Endodermal cell (in vitro differentiated cells): ENCODE data around the gene GNAQ. TPM values are rescaled to one million over a fixed set of nuclear protein-coding genes. Genes with fewer than 3 reads are reported as not detected.

Experiments
- DNase-seq: peaks from one replicate; pipeline ENCODE4 v3.0.0-alpha.2; 2017
- H3K27ac ChIP-seq: 2 replicates; pipeline ENCODE4 v1.5.1; 2013; ENCODE audit warnings: mild to moderate bottlenecking, low read depth, low read length, moderate library complexity
- H3K27me3 ChIP-seq: 2 replicates; pipeline ENCODE4 v1.6.1; 2013; ENCODE audit warnings: mild to moderate bottlenecking, low read length, moderate library complexity; ENCODE audit not compliant: insufficient read depth, control insufficient read depth, poor library complexity, severe bottlenecking
- H3K36me3 ChIP-seq: 2 replicates; pipeline ENCODE4 v1.7.0; 2013; ENCODE audit warnings: mild to moderate bottlenecking, low read length, moderate library complexity; ENCODE audit not compliant: control insufficient read depth, insufficient read depth
- H3K4me1 ChIP-seq: one replicate; pipeline ENCODE4 v1.7.0; 2013; ENCODE audit warnings: low read length; ENCODE audit not compliant: control insufficient read depth, insufficient read depth
- H3K4me3 ChIP-seq: 2 replicates; pipeline ENCODE4 v1.5.1; 2013; ENCODE audit warnings: mild to moderate bottlenecking, low read length, moderate library complexity
- H3K9ac ChIP-seq: 2 replicates; pipeline ENCODE4 v1.6.1; 2013; ENCODE audit warnings: mild to moderate bottlenecking, low read length, moderate library complexity; ENCODE audit not compliant: poor library complexity, severe bottlenecking; ENCODE audit errors: extremely low read depth
- H3K9me3 ChIP-seq: 2 replicates; pipeline ENCODE4 v1.6.1; 2013; ENCODE audit warnings: mild to moderate bottlenecking, low read length, moderate library complexity; ENCODE audit not compliant: control insufficient read depth
- H3K27ac Mint-ChIP-seq: 2 replicates; pipeline ENCODE4 v1.8.0; 2020; ENCODE audit warnings: mixed read lengths
- H3K27me3 Mint-ChIP-seq: 2 replicates; pipeline ENCODE4 v1.8.0; 2021; ENCODE audit warnings: mild to moderate bottlenecking, mixed read lengths; ENCODE audit not compliant: insufficient read depth
- H3K36me3 Mint-ChIP-seq: 2 replicates; pipeline ENCODE4 v1.8.0; 2020; ENCODE audit warnings: low read depth, mixed read lengths
- H3K4me1 Mint-ChIP-seq: 2 replicates; pipeline ENCODE4 v1.8.0; 2020; ENCODE audit warnings: mixed read lengths
- H3K4me3 Mint-ChIP-seq: 2 replicates; pipeline ENCODE4 v1.8.0; 2020; ENCODE audit warnings: mild to moderate bottlenecking, moderate library complexity, mixed read lengths
- H3K9me3 Mint-ChIP-seq: 2 replicates; pipeline ENCODE4 v1.8.0; 2020; ENCODE audit warnings: mild to moderate bottlenecking, mixed read lengths
- CTCF ChIP-seq: fragments of 200-600 bp; sonication (generic); conservative IDR thresholded peaks from 2 replicates; pipeline ENCODE4 v1.5.0; 2021; ENCODE audit warnings: antibody characterized with exemption, mild to moderate bottlenecking
- WGBS, 2 experiments: methylation state at CpG; one replicate each; pipeline versions ENCODE4 v1.1.5 to v1.1.7; 2013; ENCODE audit warnings: missing lambda C conversion rate in 2 of 2, mixed read lengths in 1 of 2; ENCODE audit not compliant: insufficient coverage in 1 of 2, insufficient read length in 1 of 2; 5-methylcytosine and 5-hydroxymethylcytosine counted together
- total RNA-seq, 2 donors: library from RNA; stranded (reverse); fragmentation: NEBNext Ultra II Directional in 1 of 2; extraction: Animal tissue kit (Norgen Biotek cat#: 25700) in 1 of 2; gene quantifications; 2 replicates in 1 of 2; 3 replicates in 1 of 2; pipeline ENCODE4 v1.2.1, GENCODE V29; 2021

GNAQ gene
- total RNA-seq, 2 donors from 2014 or later = 46.0 to 57.6 TPM

GRCh38 chr9:77871483-77871882 lies 160.1 kb downstream of the GNAQ start:
- no peak for DNase-seq
- no peaks in the 10 kb centered on the region for H3K36me3 ChIP-seq
- H3K27me3 ChIP-seq = no peaks in the 10 kb centered on the region
- WGBS, 2 experiments = 100% methylated on average over 1 of the region's 1 CpG; no CpG with 5 or more reads in 1 of the 2 experiments
- H3K9me3 Mint-ChIP-seq = no peaks in the 10 kb centered on the region
- H3K4me1 Mint-ChIP-seq = peaks cover 34% of the 10 kb centered on the region
- no peak overlapping the region for H3K27ac ChIP-seq
- no peak overlapping the region for H3K4me3 ChIP-seq
- H3K27ac Mint-ChIP-seq = no peak overlapping the region
- H3K36me3 Mint-ChIP-seq = no peaks in the 10 kb centered on the region
- no peaks in the 10 kb centered on the region for H3K9me3 ChIP-seq
- peaks cover 2% of the 10 kb centered on the region for H3K27me3 Mint-ChIP-seq
- H3K4me3 Mint-ChIP-seq = no peak overlapping the region
- H3K9ac ChIP-seq = no peak overlapping the region
- peaks cover 18% of the 10 kb centered on the region for H3K4me1 ChIP-seq
- TF ChIP-seq CTCF = no peak

- no peak overlapping the region for H3K4me3 ChIP-seq
- no peak overlapping the region for H3K27ac Mint-ChIP-seq
Measured at GRCh38 chr9:77866878-77867277, 164.7 kb downstream of the GNAQ start.

GRCh38 chr9:77865385-77866047 lies 166.1 kb downstream of the GNAQ start:
- Mint-ChIP-seq H3K4me1 (no peaks in the 10 kb centered on the region), H3K4me3 (no peak overlapping the region), H3K36me3 (peaks cover 51% of the 10 kb centered on the region), H3K27ac (no peak overlapping the region), H3K9me3 (peaks cover 36% of the 10 kb centered on the region), H3K27me3 (no peaks in the 10 kb centered on the region)
- no peak overlapping the region for H3K9ac ChIP-seq
- H3K4me3 ChIP-seq = no peak overlapping the region
- H3K9me3 ChIP-seq = peaks cover 40% of the 10 kb centered on the region
- WGBS, 2 experiments = 92% methylated on average over 2 to 4 of the region's 4 CpGs
- no peaks in the 10 kb centered on the region for H3K27me3 ChIP-seq
- no peak for DNase-seq
- H3K36me3 ChIP-seq = peaks cover 11% of the 10 kb centered on the region
- no peak for TF ChIP-seq CTCF
- H3K4me1 ChIP-seq = no peaks in the 10 kb centered on the region
- H3K27ac ChIP-seq = no peak overlapping the region

More at GRCh38 chr9:77866878-77867277, 164.7 kb downstream of the GNAQ start:
- Histone ChIP-seq H3K9ac (no peak overlapping the region), H3K27ac (no peak overlapping the region), H3K36me3 (peaks cover 11% of the 10 kb centered on the region), H3K4me1 (no peaks in the 10 kb centered on the region), H3K27me3 (no peaks in the 10 kb centered on the region), H3K9me3 (peaks cover 31% of the 10 kb centered on the region)
- Mint-ChIP-seq H3K9me3 (peaks cover 28% of the 10 kb centered on the region), H3K4me3 (no peak overlapping the region), H3K27me3 (no peaks in the 10 kb centered on the region), H3K36me3 (peaks cover 40% of the 10 kb centered on the region), H3K4me1 (peaks cover 8% of the 10 kb centered on the region)
- no peak for TF ChIP-seq CTCF
- WGBS, 2 experiments = 88% methylated on average over 1 of the region's 1 CpG; no CpG with 5 or more reads in 1 of the 2 experiments
- no peak for DNase-seq
